Lower leg skin (tissue), 3 donors: ENCODE data around the gene CPT1A.

Source experiments
- CTCF ChIP-seq, 3 donors: fragments of 450-650 bp; IDR thresholded peaks; one replicate each; pipeline ENCODE4 v1.5.1; 2016; ENCODE audit warnings: antibody characterized with exemption in 3 of 3, mild to moderate bottlenecking in 3 of 3, moderate library complexity in 2 of 3
- POLR2A ChIP-seq, 2 donors: fragments of 450-650 bp; IDR thresholded peaks; one replicate each; pipeline ENCODE4 v1.6.1; 2016 to 2017; ENCODE audit warnings: antibody characterized with exemption in 2 of 2, mild to moderate bottlenecking in 1 of 2, moderate library complexity in 1 of 2

GRCh38 chr11:68796801-68797200, 44.9 kb downstream of the CPT1A start:
- no peak for TF ChIP-seq CTCF (IDR thresholded peaks at IDR 0.05)
- TF ChIP-seq POLR2A (IDR thresholded peaks at IDR 0.05) = no peak
